Gastroesophageal sphincter (tissue), 4 donors: ENCODE results near the gene RUNX3. TPM values are rescaled to one million over a fixed set of nuclear protein-coding genes. Genes with fewer than 3 reads are reported as not detected.

Source experiments
- ATAC-seq: fragments of 150-250 bp; one replicate; pipeline ENCODE4 v1.9.1; 2016; ENCODE audit warnings: mild to moderate bottlenecking, moderate library complexity
- H3K27ac ChIP-seq, 4 donors: fragments of 200-600 bp; sonication (generic) in 3 of 4; 1 replicate in 3 of 4; 2 replicates in 1 of 4; pipeline ENCODE4 v1.5.1; 2016 to 2019
- H3K27me3 ChIP-seq: fragments of 200-600 bp; sonication (generic); one replicate; pipeline ENCODE4 v1.5.1; 2019
- H3K36me3 ChIP-seq, 2 donors: fragments of 200-600 bp; sonication (generic); one replicate each; pipeline ENCODE4 v1.5.1; 2019; ENCODE audit warnings: control low read depth in 1 of 2
- H3K4me1 ChIP-seq, 3 donors: fragments of 200-600 bp; sonication (generic); 1 replicate in 2 of 3; 2 replicates in 1 of 3; pipeline ENCODE4 v1.5.1; 2016 to 2019; ENCODE audit warnings: control low read depth in 2 of 3
- H3K4me3 ChIP-seq, 2 donors: fragments of 200-600 bp; sonication (generic); one replicate each; pipeline ENCODE4 v1.5.1; 2019; ENCODE audit warnings: mild to moderate bottlenecking in 1 of 2, moderate library complexity in 1 of 2
- H3K9me3 ChIP-seq, 3 donors: fragments of 200-600 bp; sonication (generic); one replicate each; pipeline ENCODE4 v1.5.1; 2017 to 2019; ENCODE audit warnings: control low read depth in 2 of 3
- EP300 ChIP-seq: sonication (generic); formaldehyde crosslinking; IDR thresholded peaks from one replicate; pipeline ENCODE4 v1.6.1; 2017; ENCODE audit warnings: antibody characterized with exemption, mild to moderate bottlenecking
- POLR2A ChIP-seq, 2 donors: fragments of 450-650 bp; IDR thresholded peaks; one replicate each; pipeline ENCODE4 v1.6.1; 2017; ENCODE audit warnings: antibody characterized with exemption in 2 of 2, mild to moderate bottlenecking in 2 of 2, moderate library complexity in 1 of 2
- POLR2AphosphoS5 ChIP-seq: sonication (generic); formaldehyde crosslinking; IDR thresholded peaks from one replicate; pipeline ENCODE4 v1.6.1; 2017; ENCODE audit warnings: antibody characterized with exemption
- WGBS, 2 donors: methylation state at CpG; one replicate each; pipeline ENCODE4 v1.1.5; 2018; ENCODE audit warnings: low coverage in 1 of 2; 5-methylcytosine and 5-hydroxymethylcytosine counted together
- total RNA-seq, 4 donors: library from RNA; depleted of rRNA; stranded (reverse); fragments of >200 nt; gene quantifications; one replicate each; pipeline ENCODE4 v1.1.0, GENCODE V29; 2016
- TF ChIP-seq, protein P1 (sequence below), 4 experiments: fragments of 200-600 bp in 2 of 4; fragments of 450-650 bp in 2 of 4; sonication (generic) in 1 of 4; IDR thresholded peaks; one replicate each; pipeline ENCODE4 v1.5.1; 2017 to 2019; ENCODE audit warnings: antibody characterized with exemption in 4 of 4, mild to moderate bottlenecking in 2 of 4, moderate library complexity in 2 of 4

RUNX3 gene
- total RNA-seq, 4 donors from 2014 or later: 0.62 to 2.0 (median 1.3) TPM

DNA sequence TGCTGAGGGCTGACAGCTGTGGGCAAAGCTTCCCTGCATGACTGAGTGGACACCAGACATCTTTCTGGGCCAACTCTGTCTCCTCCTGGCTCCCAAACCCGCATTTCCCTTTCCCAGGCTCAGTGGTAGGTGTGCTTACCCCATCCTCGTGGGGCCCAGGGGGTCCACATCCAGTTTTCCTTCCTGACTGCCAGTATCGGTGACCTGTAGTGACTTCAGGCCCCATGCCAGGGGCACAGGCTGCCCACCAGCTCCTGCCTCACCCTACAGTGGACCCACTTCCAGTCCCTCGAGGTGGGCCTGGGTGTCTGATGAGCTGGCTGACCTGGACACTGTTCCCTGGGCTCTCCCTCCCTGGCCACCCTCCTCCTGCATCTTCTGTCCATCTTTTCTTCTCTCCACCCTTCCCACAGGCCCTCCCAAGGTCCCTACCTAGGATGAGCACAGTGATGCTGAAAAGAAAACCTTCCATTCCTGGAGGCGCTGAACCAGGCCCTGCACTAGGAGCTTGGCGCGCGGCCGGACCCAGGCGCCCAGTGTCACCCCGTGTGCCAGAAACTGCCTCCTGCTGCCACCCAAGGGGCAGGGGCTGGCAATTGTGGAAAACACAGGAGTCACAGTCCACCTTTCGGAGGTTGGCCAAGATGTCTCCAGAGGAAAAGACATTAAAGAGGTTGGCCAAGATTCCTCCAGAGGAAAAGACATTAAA lies 67.1 kb downstream of the RUNX3 start:
- TF ChIP-seq POLR2AphosphoS5: no peak
- TF ChIP-seq, protein P1, sequence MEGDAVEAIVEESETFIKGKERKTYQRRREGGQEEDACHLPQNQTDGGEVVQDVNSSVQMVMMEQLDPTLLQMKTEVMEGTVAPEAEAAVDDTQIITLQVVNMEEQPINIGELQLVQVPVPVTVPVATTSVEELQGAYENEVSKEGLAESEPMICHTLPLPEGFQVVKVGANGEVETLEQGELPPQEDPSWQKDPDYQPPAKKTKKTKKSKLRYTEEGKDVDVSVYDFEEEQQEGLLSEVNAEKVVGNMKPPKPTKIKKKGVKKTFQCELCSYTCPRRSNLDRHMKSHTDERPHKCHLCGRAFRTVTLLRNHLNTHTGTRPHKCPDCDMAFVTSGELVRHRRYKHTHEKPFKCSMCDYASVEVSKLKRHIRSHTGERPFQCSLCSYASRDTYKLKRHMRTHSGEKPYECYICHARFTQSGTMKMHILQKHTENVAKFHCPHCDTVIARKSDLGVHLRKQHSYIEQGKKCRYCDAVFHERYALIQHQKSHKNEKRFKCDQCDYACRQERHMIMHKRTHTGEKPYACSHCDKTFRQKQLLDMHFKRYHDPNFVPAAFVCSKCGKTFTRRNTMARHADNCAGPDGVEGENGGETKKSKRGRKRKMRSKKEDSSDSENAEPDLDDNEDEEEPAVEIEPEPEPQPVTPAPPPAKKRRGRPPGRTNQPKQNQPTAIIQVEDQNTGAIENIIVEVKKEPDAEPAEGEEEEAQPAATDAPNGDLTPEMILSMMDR (IDR thresholded peaks at IDR 0.05): no peak
- no peak for TF ChIP-seq POLR2A (IDR thresholded peaks at IDR 0.05)
- TF ChIP-seq EP300: no peak
- H3K27ac ChIP-seq: no peak overlapping the region
- no peaks in the 10 kb centered on the region for H3K36me3 ChIP-seq
- 87 to 100% methylated on average over 1 to 5 of the region's 12 CpGs for WGBS, 2 donors
- H3K9me3 ChIP-seq: no peaks in the 10 kb centered on the region
- H3K4me1 ChIP-seq: no peaks in the 10 kb centered on the region
- H3K27me3 ChIP-seq: peaks cover 85% of the 10 kb centered on the region
- H3K4me3 ChIP-seq: no peak overlapping the region
- no peak for ATAC-seq

DNA sequence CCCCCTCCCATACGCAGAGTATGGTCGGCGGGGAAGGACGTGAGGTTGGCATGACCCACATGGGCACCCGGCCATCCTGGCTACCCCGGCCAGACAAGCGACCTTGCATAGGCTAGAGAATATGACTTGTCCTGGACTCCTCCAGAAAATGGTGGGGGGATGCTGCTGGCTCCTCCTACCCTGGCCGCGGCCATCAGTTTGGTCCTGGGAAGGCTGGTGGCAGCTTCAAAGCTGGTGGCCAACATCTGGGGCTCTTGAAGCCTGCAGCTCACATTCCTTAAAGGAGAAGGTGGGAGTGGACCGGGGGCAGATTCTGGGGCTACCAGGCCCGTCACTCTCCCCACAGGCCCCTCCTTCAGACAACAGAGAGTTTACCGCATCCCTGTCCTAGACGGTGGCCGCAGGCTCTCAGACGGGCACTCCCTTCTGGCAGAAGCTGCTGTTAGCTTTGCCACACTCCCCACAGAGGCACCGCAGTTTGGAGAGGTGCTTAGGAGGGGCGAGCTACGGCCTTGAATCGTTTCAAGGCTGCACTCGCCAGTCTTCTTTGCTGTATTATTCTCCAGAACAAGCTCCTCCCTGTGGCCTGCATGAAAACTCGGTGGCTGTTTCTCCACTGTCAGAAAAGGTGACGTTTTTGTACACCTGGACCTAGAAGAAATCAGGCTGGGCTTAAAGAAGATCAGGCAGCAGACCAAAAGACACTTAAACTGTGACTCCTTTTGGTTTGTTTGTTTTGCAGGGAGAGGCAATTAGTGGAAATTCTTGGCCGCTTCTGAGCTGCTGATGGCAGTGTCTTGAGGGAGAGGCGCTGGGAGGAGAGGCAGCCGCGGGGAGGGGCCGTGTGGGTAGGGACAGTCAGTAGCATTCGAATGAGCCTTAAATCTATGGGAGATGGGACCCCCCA lies 68.0 kb downstream of the RUNX3 start:
- Histone ChIP-seq H3K27ac (no peak overlapping the region), H3K4me1 (no peaks in the 10 kb centered on the region), H3K36me3 (no peaks in the 10 kb centered on the region), H3K9me3 (no peaks in the 10 kb centered on the region), H3K4me3 (no peak overlapping the region), H3K27me3 (peaks cover 82% of the 10 kb centered on the region)
- 36 to 59% methylated on average over 10 to 11 of the region's 28 CpGs for WGBS, 2 donors
- TF ChIP-seq EP300 (no peak), POLR2A (IDR thresholded peaks at IDR 0.05) (no peak), POLR2AphosphoS5 (no peak)
- TF ChIP-seq, protein P1 (IDR thresholded peaks at IDR 0.05): no peak
- ATAC-seq: no peak

DNA sequence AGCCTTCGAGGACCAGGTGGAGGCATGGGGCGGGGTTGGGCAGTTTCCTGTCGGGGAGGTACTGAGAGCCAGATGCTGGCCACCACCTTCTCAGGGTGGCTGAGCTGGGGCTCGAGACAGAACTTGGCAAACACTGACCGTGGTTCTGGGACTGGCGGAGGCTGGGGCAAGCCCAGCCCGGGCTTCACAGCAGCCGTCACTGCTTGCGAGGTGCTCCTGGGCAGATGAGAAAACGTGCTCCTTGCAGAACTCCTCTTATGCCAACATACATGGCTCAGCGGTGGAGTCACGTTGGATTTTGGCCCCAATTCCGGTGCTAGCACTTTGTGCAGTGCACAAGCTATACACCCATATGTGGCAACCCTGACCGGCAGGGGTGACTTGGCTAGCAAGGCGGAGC lies 69.2 kb downstream of the RUNX3 start:
- no peaks in the 10 kb centered on the region for H3K9me3 ChIP-seq
- TF ChIP-seq EP300: no peak
- TF ChIP-seq, protein P1 (IDR thresholded peaks at IDR 0.05): no peak
- no peak for TF ChIP-seq POLR2AphosphoS5
- no peak for TF ChIP-seq POLR2A (IDR thresholded peaks at IDR 0.05)
- H3K27me3 ChIP-seq: peaks cover 76% of the 10 kb centered on the region
- no peak overlapping the region for H3K4me3 ChIP-seq
- no peak overlapping the region for H3K27ac ChIP-seq
- H3K36me3 ChIP-seq: no peaks in the 10 kb centered on the region
- no peaks in the 10 kb centered on the region for H3K4me1 ChIP-seq
- WGBS, 2 donors: 100% methylated on average over 1 of the region's 15 CpGs; no CpG with 5 or more reads in 1 of the 2 donors
- no peak for ATAC-seq

DNA sequence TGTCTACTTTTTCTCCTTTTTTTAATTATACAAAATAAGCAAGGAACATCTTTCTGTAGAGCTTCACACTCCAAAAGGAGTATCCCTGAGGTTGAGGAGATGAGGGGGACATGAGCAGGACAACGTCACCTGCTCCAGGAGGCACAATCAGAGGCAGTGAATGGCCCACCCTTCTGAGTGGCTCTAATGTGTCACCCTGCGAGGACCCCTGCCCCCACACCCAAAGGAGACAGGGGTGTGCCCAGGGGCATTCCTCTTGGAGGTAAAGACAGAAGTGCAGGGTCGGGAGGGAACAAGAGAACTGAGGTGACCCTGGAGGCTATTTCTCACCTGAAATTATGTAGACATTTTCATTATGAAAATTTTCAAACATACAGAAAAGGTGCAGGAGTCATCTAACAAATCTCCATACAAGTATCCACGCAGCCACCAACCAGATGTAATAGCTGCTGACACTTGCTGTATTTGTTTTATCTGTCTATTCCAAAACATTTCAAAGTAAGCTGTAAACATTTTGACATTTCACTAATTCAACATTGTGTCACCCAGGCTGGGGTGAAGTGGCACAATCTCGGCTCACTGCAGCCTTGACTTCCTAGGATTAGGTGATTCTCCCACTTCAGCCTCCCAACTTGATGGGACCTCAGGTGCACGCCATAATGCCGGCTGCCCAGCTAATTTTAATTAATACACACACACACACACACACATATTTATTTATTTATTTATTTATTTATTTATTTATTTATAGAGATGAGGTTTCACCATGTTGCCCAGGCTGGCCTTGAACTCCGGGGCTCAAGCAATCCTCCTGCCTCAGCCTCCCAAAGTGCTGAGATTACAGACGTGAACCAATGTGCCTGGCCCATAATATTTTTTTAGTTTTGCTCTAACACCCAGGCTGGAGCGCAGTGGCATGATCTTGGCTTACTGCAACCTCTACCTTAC lies 70.7 kb downstream of the RUNX3 start:
- Histone ChIP-seq H3K4me1 (no peaks in the 10 kb centered on the region), H3K27ac (no peak overlapping the region), H3K9me3 (no peaks in the 10 kb centered on the region), H3K36me3 (no peaks in the 10 kb centered on the region), H3K27me3 (peaks cover 68% of the 10 kb centered on the region), H3K4me3 (no peak overlapping the region)
- TF ChIP-seq POLR2AphosphoS5 (no peak), EP300 (no peak), POLR2A (IDR thresholded peaks at IDR 0.05) (no peak)
- TF ChIP-seq, protein P1 (IDR thresholded peaks at IDR 0.05): no peak
- 73 to 75% methylated on average over 9 of the region's 10 CpGs for WGBS, 2 donors
- ATAC-seq: no peak
